A549 (cell line): ENCODE results near the gene SEPHS1. TPM values are rescaled to one million over a fixed set of nuclear protein-coding genes. Genes with fewer than 3 reads are reported as not detected.
"Not testable (repeated sequence)": the region's sequence is repeated elsewhere in the genome, so short reads cannot be mapped to it uniquely, and the experiment has no call there.

ENCODE experiments used
- ATAC-seq, 2 experiments: fragments of 200-7000 bp in 1 of 2; fragments of >200 bp in 1 of 2; cut with Nextera tagmentation in 1 of 2; cut with Tn5 transposase in 1 of 2; 3 replicates each; pipeline versions ENCODE4 v1.8.0 to v1.9.1; 2018 to 2020; ENCODE audit warnings: mild to moderate bottlenecking in 1 of 2, moderate library complexity in 1 of 2
- CTCF ChIA-PET: fragments of 300-600 bp; sonication (Branson Sonifier 250); formaldehyde crosslinking; extraction: SDS; loops from one replicate; lab custom pipeline; 2021; ENCODE audit warnings: antibody characterized with exemption, inconsistent platforms; lab: Yijun Ruan, JAX
- POLR2A ChIA-PET: fragments of 350-600 bp; formaldehyde crosslinking; extraction: SDS; loops from one replicate; lab custom pipeline; 2021; ENCODE audit warnings: antibody characterized with exemption, inconsistent platforms; lab: Yijun Ruan, JAX
- DNase-seq, 2 experiments: peaks; one replicate each; pipeline versions ENCODE4 v3.0.0 to v3.0.0-alpha.2; 2011 to 2016; ENCODE audit warnings: low read depth in 1 of 2, low spot score in 1 of 2
- FAIRE-seq: peaks from 2 replicates; lab custom pipeline; 2011; peaks lifted over from hg19 to GRCh38; lab: Jason Lieb, UNC
- H3K27ac ChIP-seq, 2 experiments: fragments of >200 bp; sonication (Bioruptor Twin); formaldehyde crosslinking; 3 replicates each; pipeline ENCODE4 v1.5.1; 2016 to 2017
- H3K4me1 ChIP-seq: fragments of >200 bp; sonication (Bioruptor Twin); formaldehyde crosslinking; 3 replicates; pipeline ENCODE4 v1.6.1; 2016
- H3K4me2 ChIP-seq: fragments of >200 bp; sonication (Bioruptor Twin); formaldehyde crosslinking; 3 replicates; pipeline ENCODE4 v1.6.1; 2016
- H3K4me3 ChIP-seq: fragments of >200 bp; sonication (Bioruptor Twin); formaldehyde crosslinking; 3 replicates; pipeline ENCODE4 v1.5.1; 2016
- H3K9me3 ChIP-seq: fragments of >200 bp; sonication (Bioruptor Twin); formaldehyde crosslinking; 3 replicates; pipeline ENCODE4 v1.6.1; 2016
- ATOH8 ChIP-seq: fragments of 250-450 bp; sonication (Bioruptor Pico); IDR thresholded peaks from 2 replicates; pipeline ENCODE4 v1.5.0; 2020; ENCODE audit warnings: low read depth, mild to moderate bottlenecking, moderate library complexity
- BHLHE40 ChIP-seq: IDR thresholded peaks from 2 replicates; pipeline ENCODE4 v1.6.1; 2012; ENCODE audit warnings: low read depth, low read length, inconsistent platforms
- CBX2 ChIP-seq: fragments of 200-600 bp; sonication (generic); IDR thresholded peaks from 2 replicates; pipeline ENCODE4 v1.6.1; 2016; ENCODE audit warnings: low read depth, mild to moderate bottlenecking, borderline replicate concordance
- EHF ChIP-seq: fragments of 250-450 bp; sonication (Bioruptor Pico); IDR thresholded peaks from 2 replicates; pipeline ENCODE4 v1.5.0; 2020; ENCODE audit warnings: mild to moderate bottlenecking
- EP300 ChIP-seq, 2 experiments: fragments of >200 bp; sonication (Bioruptor Twin); formaldehyde crosslinking; IDR thresholded peaks; 2 replicates in 1 of 2; 3 replicates in 1 of 2; pipeline ENCODE4 v1.6.1; 2016 to 2017
- FOSL2 ChIP-seq, 2 experiments: fragments of 450-650 bp in 1 of 2; fragments of >200 bp in 1 of 2; sonication (Bioruptor Twin) in 1 of 2; formaldehyde crosslinking; IDR thresholded peaks; 2 replicates each; pipeline versions ENCODE4 v1.5.0 to v1.6.1; 2016 to 2020; ENCODE audit warnings: mild to moderate bottlenecking in 1 of 2, moderate library complexity in 1 of 2
- FOXS1 ChIP-seq: fragments of 250-450 bp; sonication (Bioruptor Pico); IDR thresholded peaks from 2 replicates; pipeline ENCODE4 v1.5.0; 2020; ENCODE audit warnings: mild to moderate bottlenecking, moderate library complexity
- HOXA7 ChIP-seq: fragments of 250-450 bp; sonication (Bioruptor Pico); IDR thresholded peaks from 2 replicates; pipeline ENCODE4 v1.5.0; 2020; ENCODE audit warnings: mild to moderate bottlenecking, moderate library complexity
- HOXB13 ChIP-seq: fragments of 250-450 bp; sonication (Bioruptor Pico); IDR thresholded peaks from 2 replicates; pipeline ENCODE4 v1.5.0; 2020; ENCODE audit warnings: low read depth, mild to moderate bottlenecking, moderate library complexity
- KDM1A ChIP-seq: fragments of 200-600 bp; sonication (generic); IDR thresholded peaks from 2 replicates; pipeline ENCODE4 v1.6.1; 2016; ENCODE audit warnings: low read depth, mild to moderate bottlenecking
- POLR2A ChIP-seq: IDR thresholded peaks from 2 replicates; pipeline ENCODE4 v1.6.1; 2012; ENCODE audit warnings: mild to moderate bottlenecking, low read length
- RAD21 ChIP-seq, 2 experiments: fragments of >200 bp in 1 of 2; sonication (Bioruptor Twin) in 1 of 2; formaldehyde crosslinking in 1 of 2; IDR thresholded peaks in 1 of 2; conservative IDR thresholded peaks in 1 of 2; 2 replicates in 1 of 2; 3 replicates in 1 of 2; pipeline ENCODE4 v1.6.1; 2012 to 2018; ENCODE audit warnings: inconsistent platforms in 1 of 2
- RFX5 ChIP-seq: fragments of 450-650 bp; IDR thresholded peaks from 2 replicates; pipeline ENCODE4 v1.7.1; 2014; ENCODE audit warnings: antibody characterized with exemption, mild to moderate bottlenecking, moderate library complexity
- RNF2 ChIP-seq: fragments of 200-600 bp; sonication (generic); IDR thresholded peaks from 2 replicates; pipeline ENCODE4 v1.6.1; 2016; ENCODE audit warnings: low read depth, mild to moderate bottlenecking, antibody characterized with exemption, moderate library complexity, borderline replicate concordance
- USF2 ChIP-seq: fragments of 450-650 bp; IDR thresholded peaks from 2 replicates; pipeline ENCODE4 v1.6.1; 2014; ENCODE audit warnings: antibody characterized with exemption
- WGBS: methylation state at CpG from one replicate; pipeline ENCODE4 v1.1.6; 2017; ENCODE audit errors: missing lambda C conversion rate; 5-methylcytosine and 5-hydroxymethylcytosine counted together
- polyA plus RNA-seq, 4 experiments: library from polyadenylated mRNA; depleted of rRNA in 3 of 4; stranded (reverse); fragments of >200 nt; fragmentation: RNase III in 1 of 4; extraction: RNeasy Plus Mini Kit Qiagen cat#74134 plus additional on column Dnase treatment in 1 of 4; gene quantifications; 2 replicates in 3 of 4; 3 replicates in 1 of 4; pipeline ENCODE4 v1.2.3, GENCODE V29; 2011 to 2017
- TF ChIP-seq, protein P1 (sequence below): fragments of 150-350 bp; IDR thresholded peaks from 2 replicates; pipeline ENCODE4 v1.6.1; 2014; ENCODE audit warnings: low read depth, mild to moderate bottlenecking, low read length
- TF ChIP-seq, protein P2 (sequence below): fragments of >200 bp; sonication (Bioruptor Twin); formaldehyde crosslinking; IDR thresholded peaks from 2 replicates; pipeline ENCODE4 v1.6.1; 2016
- TF ChIP-seq, protein P3 (sequence below): IDR thresholded peaks from 2 replicates; pipeline ENCODE4 v1.6.1; 2012; ENCODE audit warnings: low read depth, borderline replicate concordance

Gene SEPHS1
- polyA plus RNA-seq, 2 of the 4 experiments (the other 2 are of a cell fraction) = 71.4 to 124 TPM

DNA sequence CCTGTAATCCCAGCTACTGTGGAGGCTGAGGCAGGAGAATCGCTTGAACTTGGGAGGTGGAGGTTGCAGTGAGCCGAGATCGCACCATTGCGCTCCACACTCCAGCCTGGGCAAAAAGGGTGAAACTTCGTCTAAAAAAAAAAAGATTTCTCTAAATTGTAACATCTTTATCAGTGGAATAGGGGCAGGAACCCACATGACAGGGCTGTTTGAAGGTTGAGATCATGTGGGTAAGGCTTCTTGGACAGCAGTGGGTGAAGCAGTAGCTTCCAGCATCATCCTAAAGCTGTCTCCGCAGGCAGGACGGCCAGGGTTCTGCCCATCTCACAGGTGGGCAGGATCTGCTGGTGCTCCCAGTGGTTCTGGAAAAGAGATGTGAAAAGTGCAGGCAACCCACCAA lies 37.9 kb upstream of the SEPHS1 start:
- no peaks in the 10 kb centered on the region for H3K9me3 ChIP-seq
- no peak for ATAC-seq
- no peak overlapping the region for H3K4me3 ChIP-seq
- no peak for DNase-seq
- no peak overlapping the region for H3K4me2 ChIP-seq
- H3K4me1 ChIP-seq = no peaks in the 10 kb centered on the region
- H3K27ac ChIP-seq = no peak overlapping the region
- no peak for FAIRE-seq
- CTCF ChIA-PET = interaction anchor here (0.6 to 2.9 kb wide), 3 partner anchors 14 to 287 kb away, joined by 4 to 16 read pairs (median 5); no protein-coding TSS in a partner anchor
- 67% methylated on average over 7 of the region's 7 CpGs for WGBS
- TF ChIP-seq HOXB13 (CRISPR knock-in tag) (no peak), EHF (CRISPR knock-in tag) (no peak), RAD21 (conservative IDR thresholded peaks at IDR 0.05 in 1 of 2, IDR thresholded peaks at IDR 0.05 in 1 of 2) (no peak), FOSL2 (IDR thresholded peaks at IDR 0.05) (no peak), FOSL2 (CRISPR knock-in tag; IDR thresholded peaks at IDR 0.05) (no peak), USF2 (no peak), CBX2 (no peak), ATOH8 (no peak), POLR2A (no peak), HOXA7 (no peak), RFX5 (no peak)
- TF ChIP-seq, protein P1, sequence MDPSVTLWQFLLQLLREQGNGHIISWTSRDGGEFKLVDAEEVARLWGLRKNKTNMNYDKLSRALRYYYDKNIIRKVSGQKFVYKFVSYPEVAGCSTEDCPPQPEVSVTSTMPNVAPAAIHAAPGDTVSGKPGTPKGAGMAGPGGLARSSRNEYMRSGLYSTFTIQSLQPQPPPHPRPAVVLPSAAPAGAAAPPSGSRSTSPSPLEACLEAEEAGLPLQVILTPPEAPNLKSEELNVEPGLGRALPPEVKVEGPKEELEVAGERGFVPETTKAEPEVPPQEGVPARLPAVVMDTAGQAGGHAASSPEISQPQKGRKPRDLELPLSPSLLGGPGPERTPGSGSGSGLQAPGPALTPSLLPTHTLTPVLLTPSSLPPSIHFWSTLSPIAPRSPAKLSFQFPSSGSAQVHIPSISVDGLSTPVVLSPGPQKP = no peak
- POLR2A ChIA-PET = no interaction called here

DNA sequence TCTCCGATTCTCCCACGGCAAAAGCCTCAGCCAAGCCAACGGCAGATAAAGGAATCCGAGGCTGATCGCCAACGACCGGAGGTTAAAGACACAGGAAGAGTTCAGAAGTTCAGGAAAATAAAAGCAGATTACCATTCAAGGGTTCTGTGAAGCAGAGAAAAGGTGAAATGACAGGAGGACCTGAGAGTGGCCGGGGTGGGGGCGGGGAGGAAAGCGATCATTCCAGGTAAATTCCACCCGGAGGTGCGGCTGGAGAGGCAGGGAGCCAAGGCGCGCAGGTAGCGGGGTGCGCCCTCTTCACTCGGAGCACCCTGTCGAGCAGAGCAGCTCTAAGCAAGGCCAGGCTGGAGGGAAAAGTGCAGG lies 35.3 kb upstream of the SEPHS1 start:
- DNase-seq = no peak
- no peak overlapping the region for H3K27ac ChIP-seq
- 7% methylated on average over 17 of the region's 18 CpGs for WGBS

DNA sequence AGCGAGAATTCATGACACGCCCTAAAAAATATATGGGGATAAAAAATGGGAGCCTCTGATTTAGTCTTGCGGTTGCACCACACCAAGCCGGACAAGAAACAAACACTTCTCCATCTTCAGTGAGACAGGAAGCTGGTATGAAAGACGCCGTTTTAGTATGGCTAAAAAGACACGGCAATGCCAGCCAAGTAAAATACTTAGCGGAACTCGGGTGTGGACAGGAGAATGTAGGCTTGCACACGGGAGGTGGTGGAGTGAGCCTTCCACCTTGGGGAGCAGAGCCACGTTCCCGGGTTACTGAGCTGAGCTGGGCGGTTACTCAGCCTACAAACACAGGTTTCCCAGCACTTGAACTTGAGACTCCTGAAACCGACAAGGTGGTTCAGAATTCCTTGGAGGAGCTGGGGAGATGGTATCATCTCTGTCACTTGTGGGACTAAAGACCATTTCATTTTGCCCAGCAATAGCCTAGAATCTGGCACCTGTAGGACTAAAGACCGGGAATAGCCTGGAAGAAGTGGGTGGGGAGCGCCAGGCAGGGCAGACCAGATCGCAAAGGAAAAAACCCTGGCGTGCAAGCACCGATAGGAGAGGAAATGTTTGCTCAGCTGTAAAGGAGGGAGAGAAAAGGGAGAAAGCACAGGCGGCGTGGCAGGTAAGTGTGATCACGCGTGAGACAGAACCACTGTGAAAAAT lies 34.8 kb upstream of the SEPHS1 start:
- ChIA-PET POLR2A (no interaction called here), CTCF (interaction anchor here (0.9 to 1.8 kb wide), 4 partner anchors 11 to 204 kb away, joined by 4 to 8 read pairs (median 6); partner anchors contain the start of gene PRPF18)
- ATAC-seq (peak; percentile 65 to 80), DNase-seq (no peak), FAIRE-seq (no peak)
- Histone ChIP-seq H3K27ac (no peak overlapping the region), H3K9me3 (no peaks in the 10 kb centered on the region), H3K4me1 (no peaks in the 10 kb centered on the region), H3K4me3 (peak overlapping the region; percentile 33), H3K4me2 (peak overlapping the region; percentile 72)
- no peak for TF ChIP-seq EHF (CRISPR knock-in tag)
- TF ChIP-seq FOXS1 (CRISPR knock-in tag) = no peak
- no peak for TF ChIP-seq HOXA7
- no peak for TF ChIP-seq BHLHE40
- TF ChIP-seq RNF2 = peak; percentile 12; the same call in 1 of the 2 replicates
- TF ChIP-seq KDM1A = no peak
- 3% methylated on average over 22 of the region's 23 CpGs for WGBS

More for the DNA sequence above, 35.3 kb upstream of the SEPHS1 start:
- Histone ChIP-seq H3K4me3 (peak overlapping the region; percentile 33), H3K9me3 (no peaks in the 10 kb centered on the region), H3K4me1 (no peaks in the 10 kb centered on the region), H3K4me2 (peak overlapping the region; percentile 72)
- POLR2A ChIA-PET = no interaction called here
- TF ChIP-seq, protein P2, sequence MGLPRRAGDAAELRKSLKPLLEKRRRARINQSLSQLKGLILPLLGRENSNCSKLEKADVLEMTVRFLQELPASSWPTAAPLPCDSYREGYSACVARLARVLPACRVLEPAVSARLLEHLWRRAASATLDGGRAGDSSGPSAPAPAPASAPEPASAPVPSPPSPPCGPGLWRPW = no peak
- TF ChIP-seq, protein P3, sequence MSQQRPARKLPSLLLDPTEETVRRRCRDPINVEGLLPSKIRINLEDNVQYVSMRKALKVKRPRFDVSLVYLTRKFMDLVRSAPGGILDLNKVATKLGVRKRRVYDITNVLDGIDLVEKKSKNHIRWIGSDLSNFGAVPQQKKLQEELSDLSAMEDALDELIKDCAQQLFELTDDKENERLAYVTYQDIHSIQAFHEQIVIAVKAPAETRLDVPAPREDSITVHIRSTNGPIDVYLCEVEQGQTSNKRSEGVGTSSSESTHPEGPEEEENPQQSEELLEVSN = no peak
- TF ChIP-seq EP300 (IDR thresholded peaks at IDR 0.05) = no peak
- CTCF ChIA-PET = interaction anchor here (0.9 to 2.9 kb wide), 7 partner anchors 9 to 204 kb away, joined by 3 to 16 read pairs (median 5); partner anchors contain the start of gene PRPF18
- ATAC-seq (peak; percentile 33 to 64; a peak in 3 of 6 replicates), FAIRE-seq (no peak)

DNA sequence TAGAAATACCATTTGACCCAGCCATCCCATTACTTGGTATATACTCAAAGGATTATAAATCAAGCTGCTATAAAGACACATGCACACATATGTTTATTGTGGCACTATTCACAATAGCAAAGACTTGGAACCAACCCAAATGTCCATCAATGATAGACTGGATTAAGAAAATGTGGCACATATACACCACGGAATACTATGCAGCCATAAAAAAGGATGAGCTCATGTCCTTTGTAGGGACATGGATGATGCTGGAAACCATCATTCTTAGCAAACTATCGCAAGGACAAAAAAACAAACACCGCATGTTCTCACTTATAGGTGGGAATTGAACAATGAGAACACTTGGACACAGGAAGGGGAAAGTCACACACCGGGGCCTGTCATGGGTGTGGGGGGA lies 31.0 kb upstream of the SEPHS1 start:
- POLR2A ChIA-PET, H3K4me2 ChIP-seq, ATAC-seq, FAIRE-seq, H3K4me1 ChIP-seq, H3K9me3 ChIP-seq, H3K4me3 ChIP-seq, H3K27ac ChIP-seq, DNase-seq: not testable (repeated sequence)
- 42% methylated on average over 4 of the region's 4 CpGs for WGBS
- CTCF ChIA-PET = interaction anchor here (2.1 kb wide), 1 partner anchor 61 kb away, joined by 5 read pairs; no protein-coding TSS in a partner anchor
